ENCODE results near the gene LMO7. TPM values are rescaled to one million over a fixed set of nuclear protein-coding genes. Genes with fewer than 3 reads are reported as not detected.

The LMO7 gene
- total RNA-seq, 1 experiment from 2014 or later = 100 TPM

DNA sequence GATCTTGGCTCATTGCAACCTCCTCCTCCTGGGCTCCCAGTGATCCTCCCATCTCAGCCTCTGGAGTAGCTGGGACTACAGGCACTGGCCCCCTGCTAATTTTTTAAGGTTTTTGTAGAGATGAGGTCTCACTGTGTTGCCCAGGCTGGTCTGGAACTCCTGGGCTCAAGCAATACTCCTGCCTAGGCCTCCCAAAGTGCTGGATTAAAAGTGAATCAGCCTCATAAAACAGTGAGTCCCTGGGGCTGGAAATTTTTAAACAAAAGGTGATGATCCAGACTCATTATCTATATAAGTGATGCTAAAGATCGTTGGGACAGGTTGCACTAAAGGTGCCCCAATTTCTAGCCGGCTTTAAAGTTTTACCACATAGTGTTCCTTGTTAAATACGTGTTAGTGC, 112.7 kb downstream of the LMO7 start:
- Histone ChIP-seq H3K27me3 (no peaks in the 10 kb centered on the region), H3K36me3 (peaks cover 39% of the 10 kb centered on the region), H3K4me3 (no peak overlapping the region), H3K9me3 (no peaks in the 10 kb centered on the region; the same call in 1 of the 2 replicates)
- no peak for DNase-seq

DNA sequence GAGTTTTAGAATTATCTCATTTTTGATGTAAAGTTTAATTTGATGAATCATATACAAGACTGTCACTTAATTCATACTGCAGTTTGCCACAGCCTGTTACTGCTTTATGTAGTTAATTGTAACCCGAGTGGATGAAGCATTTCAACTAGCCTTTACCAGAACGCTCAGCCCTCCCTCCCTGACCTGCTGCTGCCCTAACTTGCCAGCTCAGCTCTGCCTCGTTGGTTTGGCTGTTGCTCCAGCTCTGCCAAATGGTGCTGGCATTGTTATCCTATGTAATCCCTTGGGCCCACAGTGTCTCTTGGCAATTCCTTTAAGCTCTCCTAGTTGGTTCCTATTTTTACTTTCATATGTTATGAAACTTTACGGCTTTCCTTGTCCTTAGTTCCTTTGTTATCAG, 113.3 kb downstream of the LMO7 start:
- peak; percentile 93 for DNase-seq
- no peaks in the 10 kb centered on the region; the same call in 1 of the 2 replicates for H3K9me3 ChIP-seq
- H3K27me3 ChIP-seq = no peaks in the 10 kb centered on the region
- H3K36me3 ChIP-seq = peaks cover 42% of the 10 kb centered on the region
- no peak overlapping the region for H3K4me3 ChIP-seq

DNA sequence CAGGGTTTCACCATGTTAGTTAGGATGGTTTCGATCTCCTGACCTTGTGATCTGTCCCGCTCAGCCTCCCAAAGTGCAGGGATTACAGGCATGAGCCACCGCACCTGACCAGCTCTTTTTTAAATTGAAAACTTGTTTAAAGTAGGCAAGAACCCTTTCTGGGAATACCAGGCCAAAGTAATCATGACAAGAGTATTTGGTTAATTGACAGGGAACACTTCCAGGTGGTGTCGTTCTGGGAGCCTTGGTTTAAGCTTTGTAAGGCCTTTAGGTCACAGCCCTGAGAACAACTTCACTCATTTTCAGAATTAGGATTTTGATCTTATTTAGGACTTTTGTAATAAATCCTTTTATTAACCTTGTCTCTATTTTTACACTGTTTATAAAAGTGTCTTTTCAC, 115.2 kb downstream of the LMO7 start:
- H3K9me3 ChIP-seq = no peaks in the 10 kb centered on the region; the same call in 1 of the 2 replicates
- no peak overlapping the region for H3K4me3 ChIP-seq
- peaks cover 57% of the 10 kb centered on the region for H3K36me3 ChIP-seq
- no peaks in the 10 kb centered on the region for H3K27me3 ChIP-seq
- no peak for DNase-seq

DNA sequence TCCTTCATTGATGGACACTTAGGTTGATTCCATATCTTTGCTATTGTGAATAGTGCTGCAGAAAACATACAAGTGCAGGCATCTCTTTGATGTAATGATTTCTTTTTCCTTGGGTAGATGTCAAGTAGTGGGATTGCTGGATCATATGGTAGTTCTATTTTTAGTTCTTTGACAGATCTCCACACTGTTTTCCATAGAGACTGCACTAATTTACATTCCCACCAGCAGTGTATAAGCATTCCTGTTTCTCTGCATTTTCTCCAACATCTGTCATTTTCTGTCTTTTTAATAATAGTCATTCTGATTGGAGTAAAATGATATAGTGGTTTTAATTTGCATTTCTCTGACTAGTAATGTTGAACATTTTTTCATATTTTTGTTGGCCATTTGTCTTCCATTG, 116.7 kb downstream of the LMO7 start:
- Histone ChIP-seq H3K36me3 (peaks cover 60% of the 10 kb centered on the region), H3K9me3 (no peaks in the 10 kb centered on the region; the same call in 1 of the 2 replicates), H3K4me3 (no peak overlapping the region), H3K27me3 (no peaks in the 10 kb centered on the region)
- no peak for DNase-seq

DNA sequence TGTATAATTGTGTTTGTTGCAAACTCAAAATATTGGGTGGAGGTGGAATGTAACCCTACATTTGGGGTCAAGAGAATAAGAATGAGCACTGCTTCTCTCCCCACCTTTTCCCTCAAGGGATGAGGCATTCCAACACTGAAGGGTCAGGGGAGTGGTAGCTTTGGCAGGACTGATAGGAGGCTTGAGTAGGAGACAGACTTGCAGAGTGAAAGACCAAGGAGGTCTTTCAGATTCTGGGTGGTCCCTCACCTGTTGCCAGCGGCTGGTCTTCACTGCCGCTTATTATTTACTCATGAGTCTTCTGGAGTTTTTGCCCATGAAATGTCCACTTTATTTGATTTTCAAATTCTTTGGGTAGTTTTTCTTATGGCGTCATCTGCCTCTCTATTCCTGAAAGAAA, 118.8 kb downstream of the LMO7 start:
- Histone ChIP-seq H3K27me3 (no peaks in the 10 kb centered on the region), H3K9me3 (no peaks in the 10 kb centered on the region; the same call in 1 of the 2 replicates), H3K36me3 (peaks cover 68% of the 10 kb centered on the region), H3K4me3 (no peak overlapping the region)
- DNase-seq = no peak

DNA sequence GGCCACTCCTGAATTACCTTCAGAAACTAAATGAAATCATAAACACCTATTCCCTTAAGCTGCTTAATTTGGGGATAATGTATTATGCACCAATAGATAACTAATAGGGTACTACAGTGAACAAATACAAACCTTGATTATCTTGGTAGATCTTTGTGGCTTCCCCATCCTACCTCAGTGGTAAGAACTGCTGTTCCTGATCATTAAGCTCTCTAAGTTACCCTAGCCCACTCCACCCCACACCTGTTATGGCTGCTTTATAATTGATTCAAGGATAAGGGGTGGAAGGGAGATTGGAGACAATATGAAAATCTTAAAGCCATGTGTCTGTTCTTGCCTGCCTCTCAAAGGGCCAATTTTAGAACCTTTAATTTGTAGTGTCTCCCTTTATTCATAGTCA, 121.2 kb downstream of the LMO7 start:
- no peaks in the 10 kb centered on the region; the same call in 1 of the 2 replicates for H3K9me3 ChIP-seq
- H3K4me3 ChIP-seq = no peak overlapping the region
- DNase-seq = no peak
- H3K27me3 ChIP-seq = no peaks in the 10 kb centered on the region
- peaks cover 71% of the 10 kb centered on the region for H3K36me3 ChIP-seq

DNA sequence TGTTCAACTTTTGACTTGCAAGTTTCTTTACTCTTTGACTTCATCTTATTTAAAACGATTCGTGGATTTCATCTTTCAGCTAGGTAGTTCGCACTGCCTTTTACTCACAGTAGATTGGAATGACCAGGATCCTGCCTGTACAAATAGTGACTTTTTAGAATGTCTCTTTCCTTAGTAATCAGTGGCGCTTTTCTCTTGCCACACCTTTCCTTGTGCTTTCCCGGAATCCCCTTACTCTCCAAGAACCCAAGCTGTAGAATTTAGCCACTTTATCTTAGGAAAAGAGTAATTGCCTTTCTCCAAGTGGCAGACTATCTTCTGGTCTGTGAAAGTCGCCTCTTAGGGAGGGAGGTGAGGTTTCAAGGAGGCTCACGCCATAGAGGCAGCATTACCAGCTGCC, 123.4 kb downstream of the LMO7 start:
- H3K27me3 ChIP-seq = no peaks in the 10 kb centered on the region
- no peak overlapping the region for H3K4me3 ChIP-seq
- no peak for DNase-seq
- H3K36me3 ChIP-seq = peaks cover 73% of the 10 kb centered on the region
- no peaks in the 10 kb centered on the region for H3K9me3 ChIP-seq

DNA sequence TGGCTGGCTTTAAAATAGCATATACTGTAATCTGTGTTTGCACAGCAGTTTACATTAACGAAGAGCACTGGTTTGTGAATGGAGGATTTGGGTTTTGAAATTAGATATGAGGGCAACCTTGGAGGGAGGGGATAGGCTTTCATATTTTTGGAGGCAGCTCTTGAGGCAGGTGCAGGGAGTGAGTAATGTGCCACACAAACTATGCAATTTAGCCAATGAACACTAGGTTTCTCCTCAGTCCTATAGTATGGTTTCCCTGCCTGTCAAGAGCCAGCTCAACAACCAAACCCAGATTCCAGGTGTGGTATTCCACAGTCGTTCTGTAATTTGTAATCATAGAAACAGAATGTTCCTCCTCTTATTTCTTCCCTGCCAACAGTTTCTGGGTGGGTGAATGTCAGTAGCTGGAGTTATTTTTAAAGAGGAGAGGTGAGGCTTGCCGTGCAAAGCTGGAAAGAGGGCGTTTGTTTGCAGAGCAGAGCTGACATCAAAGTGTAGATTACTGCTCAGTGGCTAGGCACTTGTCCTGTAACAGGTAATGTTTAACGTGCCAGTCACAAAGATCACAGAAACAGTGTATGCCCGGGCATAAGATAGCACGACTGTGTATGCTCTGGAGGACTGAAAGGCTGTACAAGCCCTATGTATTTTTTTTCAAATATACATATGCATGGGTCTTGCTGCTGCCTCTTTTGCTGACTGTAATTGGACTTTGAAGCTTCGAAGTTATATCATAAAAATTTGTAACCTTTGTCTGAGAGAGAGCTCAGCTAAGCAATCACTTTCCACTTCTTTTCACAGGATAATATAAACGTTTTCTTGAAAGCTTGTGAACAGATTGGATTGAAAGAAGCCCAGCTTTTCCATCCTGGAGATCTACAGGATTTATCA, 124.2 kb downstream of the LMO7 start:
- Histone ChIP-seq H3K27me3 (no peaks in the 10 kb centered on the region), H3K9me3 (no peaks in the 10 kb centered on the region), H3K36me3 (peaks cover 69% of the 10 kb centered on the region), H3K4me3 (no peak overlapping the region)
- DNase-seq = no peak

DNA sequence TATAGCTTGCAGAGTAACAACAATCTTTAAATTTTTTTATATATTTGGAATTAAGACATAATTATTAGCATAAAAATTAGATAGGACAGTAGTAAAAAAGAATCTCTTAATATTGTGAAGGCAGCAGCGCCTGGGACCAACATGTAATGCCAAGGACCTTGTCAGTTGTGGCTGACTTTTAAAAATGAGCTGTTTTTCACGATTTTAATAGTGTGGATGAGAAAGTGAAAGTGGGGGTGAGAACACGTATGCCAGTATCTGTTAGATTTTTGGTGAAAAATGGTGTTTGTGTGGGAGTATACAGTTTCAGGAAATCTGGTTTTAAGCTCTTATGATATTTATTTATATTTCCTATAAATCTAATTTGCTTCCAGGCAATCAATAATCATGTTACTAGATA, 125.2 kb downstream of the LMO7 start:
- peak overlapping the region; percentile 11; the same call in 1 of the 2 replicates for H3K4me3 ChIP-seq
- peaks cover 65% of the 10 kb centered on the region for H3K36me3 ChIP-seq
- H3K9me3 ChIP-seq = no peaks in the 10 kb centered on the region
- H3K27me3 ChIP-seq = no peaks in the 10 kb centered on the region
- no peak for DNase-seq

DNA sequence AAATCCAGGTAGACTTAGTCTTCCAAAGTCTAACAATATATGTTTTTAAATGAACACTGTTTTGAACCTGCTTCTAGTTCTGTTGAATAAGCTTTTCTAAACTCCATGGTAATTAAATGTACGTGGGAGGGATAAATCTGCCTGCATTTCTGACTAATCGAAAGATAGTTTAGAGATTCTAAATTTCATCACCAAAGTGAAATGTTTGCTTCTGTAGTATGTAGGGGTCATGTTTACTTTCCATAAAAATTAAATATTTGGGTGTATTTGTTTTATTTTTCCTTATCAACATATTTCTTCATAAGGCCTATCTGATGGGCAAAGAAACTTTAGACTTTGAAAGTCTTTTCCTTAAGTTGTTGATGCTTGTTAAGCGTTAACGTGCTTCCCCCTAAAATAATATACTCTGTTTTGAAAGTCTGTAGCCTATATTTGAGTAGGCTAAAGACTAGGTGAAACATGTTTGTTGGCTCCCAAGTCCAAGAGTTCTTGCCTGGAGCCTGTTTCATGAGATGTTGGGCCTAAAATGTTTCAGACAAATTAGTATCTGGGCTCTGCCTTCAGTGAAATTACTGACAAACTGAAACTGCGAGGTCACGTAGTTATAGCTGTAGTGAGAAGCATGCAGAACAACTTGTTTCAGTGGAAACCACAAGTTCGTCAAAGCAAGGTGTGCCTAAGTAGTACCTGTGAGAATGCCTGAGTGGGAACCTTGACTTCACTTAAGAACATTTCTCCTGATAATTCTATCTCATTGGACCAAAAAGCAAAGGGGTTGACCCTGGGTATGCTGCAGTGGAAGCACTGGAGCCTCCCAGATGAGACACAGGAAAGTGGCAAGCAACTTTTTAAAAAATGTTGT, 126.2 kb downstream of the LMO7 start:
- H3K27me3 ChIP-seq = no peaks in the 10 kb centered on the region
- no peak overlapping the region for H3K4me3 ChIP-seq
- no peak for DNase-seq
- H3K9me3 ChIP-seq = no peaks in the 10 kb centered on the region
- peaks cover 60% of the 10 kb centered on the region for H3K36me3 ChIP-seq

DNA sequence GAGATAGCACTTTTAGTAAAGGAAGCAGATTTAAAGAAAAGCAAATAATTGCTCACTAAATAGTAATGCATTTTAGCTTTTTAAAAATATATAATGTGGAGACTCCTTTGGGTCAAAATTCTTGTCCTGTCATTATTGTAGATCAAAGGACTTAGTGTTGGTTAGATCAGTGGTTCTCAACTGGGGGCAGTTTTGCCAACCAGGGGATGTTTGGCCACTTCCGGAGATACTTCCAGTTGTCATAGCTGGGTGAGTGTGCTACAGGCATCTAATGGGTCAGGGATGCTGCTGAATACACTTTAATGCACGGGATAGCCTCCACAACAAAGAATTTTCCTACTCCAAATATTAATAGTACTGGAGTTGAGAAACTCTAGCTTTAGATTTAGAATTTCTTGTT, 126.8 kb downstream of the LMO7 start:
- Histone ChIP-seq H3K9me3 (no peaks in the 10 kb centered on the region), H3K4me3 (no peak overlapping the region), H3K27me3 (no peaks in the 10 kb centered on the region), H3K36me3 (peaks cover 61% of the 10 kb centered on the region)
- DNase-seq = no peak

DNA sequence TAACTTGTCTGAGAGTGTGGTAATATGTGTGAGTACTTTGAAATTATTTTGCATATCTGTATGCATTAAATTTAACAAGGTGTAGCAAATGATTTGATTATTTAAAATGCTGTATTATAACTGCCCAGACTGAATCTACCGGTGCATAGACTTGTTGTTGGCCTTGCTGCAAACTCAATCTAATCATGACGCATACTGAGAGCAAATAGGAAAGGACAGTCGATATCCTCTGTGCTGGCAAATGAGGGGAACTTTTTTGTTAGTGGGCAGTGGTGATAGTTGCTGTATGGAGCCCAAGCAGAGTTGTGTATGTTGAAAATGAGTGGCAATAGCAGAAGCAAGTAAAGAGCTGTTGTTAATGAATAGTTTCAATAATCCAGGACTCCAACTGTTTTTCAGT, 127.4 kb downstream of the LMO7 start:
- Histone ChIP-seq H3K36me3 (peaks cover 57% of the 10 kb centered on the region), H3K27me3 (no peaks in the 10 kb centered on the region), H3K4me3 (no peak overlapping the region), H3K9me3 (no peaks in the 10 kb centered on the region)
- no peak for DNase-seq

DNA sequence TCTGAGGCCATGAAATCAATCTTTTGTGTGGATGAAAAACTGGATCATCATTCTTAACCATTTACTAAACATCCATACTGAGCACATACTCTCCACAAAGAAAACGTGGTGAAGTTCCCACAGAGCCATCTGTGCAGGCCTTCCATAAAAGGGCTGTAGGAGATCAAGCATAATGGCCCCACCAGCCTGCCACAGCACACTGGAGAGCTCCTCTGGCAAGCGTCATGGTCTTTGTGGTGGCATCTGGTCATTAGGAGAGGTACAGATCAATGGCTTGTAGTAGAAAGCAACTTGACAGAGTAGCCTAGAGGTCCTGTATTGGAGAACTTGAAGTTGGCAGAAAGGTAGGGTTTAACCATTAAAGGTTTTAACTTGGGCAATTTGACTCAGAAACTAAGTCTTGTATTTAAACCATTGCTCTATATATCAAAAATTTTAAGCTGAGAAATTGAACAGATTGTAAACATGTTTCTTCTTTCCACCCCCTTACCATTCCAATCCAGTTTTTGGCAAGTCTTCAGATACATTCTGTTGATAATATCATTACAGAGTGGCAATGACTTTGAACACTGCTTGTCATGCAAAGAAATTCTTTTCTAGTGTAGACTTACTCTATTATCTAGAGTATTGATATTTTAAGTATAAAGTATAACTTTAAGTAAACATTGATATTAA, 128.3 kb downstream of the LMO7 start:
- Histone ChIP-seq H3K4me3 (no peak overlapping the region), H3K9me3 (no peaks in the 10 kb centered on the region), H3K36me3 (peaks cover 55% of the 10 kb centered on the region), H3K27me3 (no peaks in the 10 kb centered on the region)
- DNase-seq = no peak

DNA sequence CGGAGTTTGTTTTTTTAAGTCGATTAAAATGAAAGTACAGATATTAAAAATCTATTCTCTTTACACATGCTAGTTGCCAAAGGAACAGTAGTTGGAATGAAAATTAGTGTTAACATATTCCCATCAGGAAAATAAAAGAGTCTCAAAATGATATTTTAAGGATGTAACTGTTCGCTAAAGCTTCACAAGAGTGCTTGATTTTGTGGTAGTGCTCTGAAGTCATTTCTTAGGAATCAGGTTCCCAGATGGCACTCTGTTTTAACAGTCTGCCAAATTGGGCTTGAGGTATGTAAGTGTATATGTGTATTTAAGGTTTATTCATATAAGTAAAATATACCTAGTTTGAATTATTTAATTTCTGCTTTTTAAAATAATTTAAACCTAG, 128.8 kb downstream of the LMO7 start:
- H3K36me3 ChIP-seq = peaks cover 55% of the 10 kb centered on the region
- DNase-seq = no peak
- H3K27me3 ChIP-seq = no peaks in the 10 kb centered on the region
- no peaks in the 10 kb centered on the region for H3K9me3 ChIP-seq
- H3K4me3 ChIP-seq = no peak overlapping the region

DNA sequence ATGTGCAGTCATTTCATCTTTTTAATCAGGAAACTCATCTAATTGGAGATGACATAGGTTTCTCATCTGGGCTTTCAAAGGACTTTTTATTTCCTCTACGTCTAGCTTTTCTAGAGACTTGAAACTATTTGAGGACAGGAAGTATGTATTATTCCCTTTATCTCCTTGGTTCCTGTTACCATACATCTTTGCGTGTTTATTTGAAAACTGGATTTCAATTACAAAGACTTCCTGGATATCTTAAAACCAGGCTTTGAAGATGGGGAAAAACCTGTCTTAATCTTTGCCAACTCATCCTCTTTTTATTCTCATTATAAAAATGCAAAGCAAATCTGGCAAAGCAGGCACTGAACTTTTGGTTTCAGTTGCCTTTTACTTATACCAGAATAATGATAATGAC, 130.5 kb downstream of the LMO7 start:
- no peak for DNase-seq
- peaks cover 48% of the 10 kb centered on the region for H3K36me3 ChIP-seq
- H3K4me3 ChIP-seq = no peak overlapping the region
- H3K9me3 ChIP-seq = no peaks in the 10 kb centered on the region
- H3K27me3 ChIP-seq = no peaks in the 10 kb centered on the region

DNA sequence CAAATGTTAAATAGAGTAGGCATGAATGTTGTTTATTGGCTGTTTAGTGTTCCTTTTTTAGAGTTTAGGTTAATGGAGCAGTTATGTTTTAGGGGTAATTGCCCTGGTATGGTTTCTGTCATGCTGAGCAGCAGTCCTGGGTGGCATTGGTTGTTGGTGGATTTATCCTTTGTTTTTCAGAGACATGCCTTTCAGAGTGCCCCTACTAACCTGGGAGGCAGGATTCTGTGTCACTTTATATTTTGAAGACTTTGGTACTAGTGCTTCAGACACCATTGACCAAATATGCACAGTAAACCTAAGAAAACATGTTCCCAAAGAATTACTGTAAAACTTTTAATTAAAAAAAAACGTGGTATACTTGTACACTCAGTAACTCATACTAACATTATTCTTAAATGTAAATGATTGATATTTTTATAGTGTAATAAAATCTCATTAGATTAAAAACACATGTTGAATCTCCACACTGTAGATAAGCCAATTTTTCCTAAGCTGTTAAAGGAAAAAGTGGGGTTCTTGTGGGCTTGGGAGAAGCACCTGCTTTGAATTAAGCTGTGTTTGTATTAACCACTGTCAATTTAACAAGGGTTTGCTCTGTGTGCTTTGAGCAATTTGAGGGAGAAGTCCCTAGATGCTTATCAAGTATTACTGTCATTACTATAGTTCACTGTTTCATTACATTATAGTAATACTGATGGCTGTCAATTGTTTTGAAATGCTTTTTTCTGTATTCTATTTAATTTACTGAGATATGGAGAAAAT, 133.2 kb downstream of the LMO7 start:
- H3K4me3 ChIP-seq = no peak overlapping the region
- peaks cover 31% of the 10 kb centered on the region for H3K36me3 ChIP-seq
- no peaks in the 10 kb centered on the region for H3K9me3 ChIP-seq
- DNase-seq = no peak
- no peaks in the 10 kb centered on the region for H3K27me3 ChIP-seq

Measured in MG63 (cell line).